PC-3 (cell line): ENCODE measurements around the gene IFNGR1.

ENCODE experiments used
- CTCF ChIP-seq: fragments of 300-600 bp; sonication (generic); conservative IDR thresholded peaks from 2 replicates; pipeline ENCODE4 v1.5.1; 2017; ENCODE audit warnings: antibody characterized with exemption, low read depth, mild to moderate bottlenecking, low read length
- EZH2 ChIP-seq: fragments of 300-600 bp; sonication (generic); IDR thresholded peaks from one replicate; pipeline ENCODE4 v1.6.1; 2017; ENCODE audit warnings: antibody characterized with exemption, mild to moderate bottlenecking, low read length; ENCODE audit not compliant: unreplicated experiment
- EZH2phosphoT487 ChIP-seq: fragments of 300-600 bp; sonication (generic); IDR thresholded peaks from 2 replicates; pipeline ENCODE4 v1.6.1; 2018; ENCODE audit warnings: mild to moderate bottlenecking, antibody characterized with exemption, low read length, borderline replicate concordance

- TF ChIP-seq CTCF (no peak), EZH2 (no peak), EZH2phosphoT487 (no peak)
Measured at GRCh38 chr6:137241481-137242038, 22.4 kb upstream of the IFNGR1 start.
